DMS53 treated with DMSO at 0.1 percent for 48 hours (cell line): ENCODE measurements around the gene SH3GL1.

Source experiments
- DNase-seq: peaks from one replicate; lab custom pipeline; 2025; ENCODE audit not compliant: unreplicated experiment; lab: John Stamatoyannopoulos, UW

Gene SH3GL1

DNA sequence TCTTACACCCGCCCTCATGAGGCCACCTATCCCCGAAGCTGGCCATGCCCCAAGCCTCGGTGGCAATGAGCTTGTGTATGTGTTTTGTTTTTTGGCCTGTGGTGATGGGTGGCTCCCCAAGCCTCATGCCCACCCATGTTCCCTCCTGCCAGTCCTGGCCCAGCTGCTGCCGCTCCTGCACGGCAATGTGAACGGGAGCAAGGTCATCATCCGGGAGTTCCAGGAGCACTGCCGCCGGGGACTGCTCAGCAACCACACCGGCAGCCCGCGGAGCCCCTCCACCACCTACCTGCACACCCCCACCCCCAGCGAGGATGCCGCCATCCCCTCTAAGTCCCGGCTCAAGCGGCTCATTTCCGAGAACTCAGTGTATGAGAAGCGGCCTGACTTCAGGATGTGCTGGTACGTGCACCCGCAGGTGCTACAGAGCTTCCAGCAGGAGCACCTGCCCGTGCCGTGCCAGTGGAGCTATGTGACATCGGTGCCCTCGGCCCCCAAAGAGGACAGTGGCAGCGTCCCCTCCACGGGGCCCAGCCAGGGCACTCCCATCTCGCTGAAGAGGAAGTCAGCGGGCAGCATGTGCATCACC is 32.7 kb upstream of the SH3GL1 start:
- no peak for DNase-seq

DNA sequence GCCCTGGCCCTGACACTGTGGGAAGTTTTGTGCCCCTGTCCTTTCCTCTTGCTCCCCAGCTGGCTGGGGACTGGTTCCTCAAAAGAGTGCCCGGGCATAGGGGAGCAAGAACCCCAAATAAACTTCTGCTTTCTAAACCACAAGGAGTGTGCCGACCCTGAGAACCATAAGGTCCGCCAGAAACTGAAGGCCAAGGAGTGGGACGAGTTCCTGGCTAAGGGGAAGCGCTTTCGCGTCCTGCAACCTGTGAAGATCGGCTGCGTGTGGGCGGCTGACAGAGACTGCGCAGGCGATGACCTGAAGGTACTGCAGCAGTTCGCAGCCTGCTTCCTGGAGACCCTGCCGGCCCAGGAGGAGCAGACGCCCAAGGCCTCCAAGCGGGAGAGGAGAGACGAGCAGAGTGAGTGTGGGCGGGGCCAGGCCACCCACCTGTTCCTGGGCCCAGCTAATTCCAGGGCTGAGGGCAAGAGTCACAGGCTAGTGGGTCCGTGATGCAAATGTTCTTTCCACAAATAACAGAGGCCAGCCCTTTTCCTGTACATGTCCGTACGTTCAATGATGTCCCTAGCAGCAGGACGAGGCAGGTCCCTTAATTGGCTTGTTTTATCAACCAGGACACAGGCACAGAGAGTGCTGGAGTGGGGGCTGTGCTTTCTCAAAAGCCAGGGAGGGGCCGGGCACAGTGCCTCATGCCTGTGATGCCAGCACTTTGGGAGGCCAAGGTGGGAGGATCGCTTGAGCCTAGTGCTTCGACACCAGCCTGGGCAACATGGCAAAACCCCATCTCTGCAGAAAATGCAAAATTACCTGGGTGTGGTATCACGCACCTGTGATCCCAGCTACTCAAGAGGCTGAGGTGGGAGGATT is 31.7 kb upstream of the SH3GL1 start:
- DNase-seq = no peak

DNA sequence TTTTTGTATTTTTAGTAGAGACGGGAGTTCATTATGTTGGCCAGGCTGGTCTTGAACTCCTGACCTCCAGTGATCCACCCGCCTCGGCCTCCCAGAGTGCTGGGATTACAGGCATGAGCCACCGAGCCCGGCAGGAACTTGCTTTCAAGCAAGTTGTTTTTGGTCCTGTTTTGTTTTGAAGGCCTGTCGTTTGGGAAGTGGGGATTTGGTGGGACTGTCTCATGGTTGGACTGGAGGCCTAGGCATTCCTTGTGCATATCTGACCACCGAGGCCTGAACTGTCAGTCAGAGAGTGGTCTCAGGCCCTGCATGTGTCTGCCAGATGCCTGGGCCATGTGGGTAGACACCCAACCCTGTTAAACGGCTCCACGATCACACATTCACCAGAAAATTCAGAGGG is 30.9 kb upstream of the SH3GL1 start:
- no peak for DNase-seq

DNA sequence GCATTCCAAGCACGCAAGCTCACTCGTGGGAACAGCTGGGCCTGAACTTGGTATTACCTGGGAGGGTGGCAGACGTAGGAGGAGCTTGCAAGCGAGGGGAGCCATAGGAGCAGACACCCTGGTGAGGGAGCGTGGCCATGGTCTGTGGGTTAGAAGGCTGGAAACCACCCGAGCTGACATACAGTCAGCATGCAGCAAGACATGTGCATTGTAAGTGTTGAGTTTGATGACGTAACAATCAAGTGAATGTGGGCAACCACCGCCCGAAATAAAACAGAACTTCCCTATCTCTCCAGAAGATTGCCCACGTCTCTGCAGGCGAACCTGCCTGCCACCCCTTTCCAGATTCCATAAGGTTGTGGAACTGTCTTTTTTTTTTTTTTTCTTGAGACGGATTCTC is 30.4 kb upstream of the SH3GL1 start:
- DNase-seq = no peak

DNA sequence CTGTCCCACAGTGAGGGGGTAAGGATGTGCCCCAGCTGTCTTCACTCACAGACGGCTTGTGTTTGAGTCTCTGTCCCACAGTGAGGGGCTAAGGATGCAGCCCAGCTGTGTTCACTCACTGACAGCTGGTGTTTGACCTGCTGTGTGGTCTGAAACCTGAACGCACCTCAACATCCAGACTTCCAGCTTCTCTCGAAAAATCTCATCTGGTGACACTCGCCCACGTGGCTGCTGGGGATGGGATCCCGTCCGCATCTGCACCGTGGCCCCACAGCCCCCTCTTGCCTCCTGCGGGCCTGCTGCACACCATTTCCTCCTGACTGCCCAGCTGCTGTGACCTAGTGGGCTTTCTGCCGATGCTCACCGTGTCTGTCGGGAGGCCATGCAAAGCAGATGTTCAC is 29.4 kb upstream of the SH3GL1 start:
- no peak for DNase-seq

DNA sequence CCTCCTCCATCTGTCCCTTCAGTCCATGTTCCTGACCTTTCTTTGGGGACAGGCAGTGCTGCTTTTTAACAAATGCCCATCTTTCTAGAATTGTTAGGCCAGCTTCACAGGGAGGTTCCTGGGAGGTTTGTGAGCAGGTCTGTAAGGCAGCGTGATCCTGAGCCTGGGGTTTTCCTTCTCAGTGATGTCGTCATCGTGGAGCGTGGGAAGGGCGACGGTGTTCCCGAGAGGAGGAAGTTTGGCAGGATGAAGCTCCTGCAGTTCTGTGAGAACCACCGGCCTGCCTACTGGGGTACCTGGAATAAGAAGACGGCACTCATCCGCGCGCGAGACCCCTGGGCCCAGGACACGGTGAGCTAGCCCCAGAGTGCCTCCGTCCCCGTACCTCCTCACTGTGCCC is 28.9 kb upstream of the SH3GL1 start:
- no peak for DNase-seq

DNA sequence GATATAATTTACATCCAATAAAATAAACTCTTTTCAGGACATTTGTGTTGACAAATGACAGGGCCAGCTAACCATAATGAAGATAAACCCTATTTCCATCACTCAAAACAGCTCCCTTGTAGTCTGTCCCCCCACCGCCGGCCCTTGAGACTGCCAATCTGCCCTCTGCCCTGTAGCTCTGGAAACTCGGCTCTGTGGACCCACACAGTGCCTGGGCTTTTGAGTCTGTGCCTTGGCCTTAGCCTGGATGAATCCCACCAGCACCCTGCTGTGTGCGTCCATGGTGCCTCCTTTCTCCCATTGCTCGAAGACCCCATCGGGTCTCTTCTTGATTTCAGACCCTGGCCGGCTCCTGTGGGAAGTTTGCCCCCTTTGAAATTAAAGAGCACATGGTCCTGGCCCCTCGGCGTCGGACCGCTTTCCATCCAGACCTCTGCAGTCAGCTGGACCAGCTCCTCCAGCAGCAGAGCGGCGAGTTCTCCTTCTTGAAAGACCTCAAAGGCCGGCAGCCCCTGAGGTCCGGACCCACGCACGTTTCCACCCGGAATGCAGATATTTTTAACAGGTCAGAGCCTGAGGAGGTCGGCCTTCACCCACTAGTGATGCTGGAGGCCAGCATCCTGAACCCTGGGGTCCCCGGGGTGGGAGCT is 28.1 kb upstream of the SH3GL1 start:
- DNase-seq = no peak

DNA sequence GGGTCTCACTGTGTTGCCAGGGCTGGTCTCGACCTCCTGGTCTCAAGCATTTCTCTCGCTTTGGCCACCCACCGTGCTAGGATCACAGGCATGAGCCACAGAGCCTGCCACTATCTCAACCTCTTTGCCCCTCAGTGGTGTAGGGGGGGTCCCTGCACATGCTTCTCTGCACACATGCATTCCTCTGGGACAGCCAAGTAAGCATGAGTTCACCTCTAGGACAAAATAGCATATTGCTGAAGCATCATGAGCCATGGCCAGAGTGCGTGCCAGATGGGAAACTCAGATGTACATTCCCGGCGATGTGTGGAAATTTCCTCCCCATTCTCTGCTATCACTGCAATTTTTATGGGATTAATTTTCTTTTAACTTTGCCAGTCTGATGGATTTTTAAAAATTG is 25.2 kb upstream of the SH3GL1 start:
- DNase-seq = no peak

DNA sequence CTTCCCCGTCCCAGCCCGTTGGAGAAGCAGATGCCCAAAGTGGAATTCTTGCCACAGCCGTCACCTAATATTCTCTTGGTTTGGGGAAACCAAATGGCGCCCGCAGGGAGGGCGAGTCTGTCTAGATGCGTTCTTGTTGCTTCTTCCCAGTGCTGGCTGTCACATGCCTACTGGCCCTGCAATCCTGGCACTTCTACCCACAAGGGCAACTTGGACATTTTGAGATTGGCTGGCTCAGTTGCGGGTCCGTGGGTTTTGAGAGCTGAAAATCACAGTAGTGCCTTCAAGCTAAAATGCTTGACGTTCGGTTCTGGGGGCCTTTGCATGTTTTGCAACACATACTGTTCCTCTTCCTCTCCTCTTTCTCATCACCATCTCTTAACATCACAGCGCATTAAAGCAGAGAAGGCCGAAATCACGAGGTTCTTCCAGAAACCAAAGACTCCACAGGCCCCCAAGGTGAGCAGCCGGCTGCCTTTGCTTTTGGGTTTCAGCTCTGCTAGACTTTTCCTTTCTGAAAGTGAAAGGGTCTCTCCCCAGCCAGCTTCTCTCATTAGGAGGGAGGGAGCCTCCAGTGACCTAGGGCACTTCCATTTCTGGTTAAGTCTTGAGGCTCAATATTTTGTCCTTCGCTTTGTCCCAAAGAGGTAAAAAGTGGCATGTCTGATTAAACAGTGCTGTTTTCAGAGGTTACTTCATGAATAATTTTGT is 23.2 kb upstream of the SH3GL1 start:
- no peak for DNase-seq

DNA sequence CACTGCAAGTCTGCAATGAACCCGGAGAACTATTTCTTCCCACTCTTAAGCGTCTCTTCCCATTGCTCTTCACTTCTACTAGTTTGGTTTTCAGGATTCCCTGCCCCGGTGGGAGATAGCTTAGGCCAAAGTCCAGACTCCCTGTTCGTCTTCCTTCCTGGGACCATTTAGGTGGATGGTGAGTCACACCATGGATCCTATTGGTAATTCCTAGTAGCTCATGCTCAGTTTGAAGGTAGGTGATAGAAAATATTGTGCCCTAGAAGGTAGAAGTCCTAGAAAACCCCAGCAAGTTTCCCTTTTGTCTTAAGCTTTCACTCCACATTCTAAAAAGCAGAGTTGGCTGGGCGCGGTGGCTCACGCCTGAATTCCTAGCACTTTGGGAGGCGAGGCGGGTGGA is 15.9 kb upstream of the SH3GL1 start:
- no peak for DNase-seq

DNA sequence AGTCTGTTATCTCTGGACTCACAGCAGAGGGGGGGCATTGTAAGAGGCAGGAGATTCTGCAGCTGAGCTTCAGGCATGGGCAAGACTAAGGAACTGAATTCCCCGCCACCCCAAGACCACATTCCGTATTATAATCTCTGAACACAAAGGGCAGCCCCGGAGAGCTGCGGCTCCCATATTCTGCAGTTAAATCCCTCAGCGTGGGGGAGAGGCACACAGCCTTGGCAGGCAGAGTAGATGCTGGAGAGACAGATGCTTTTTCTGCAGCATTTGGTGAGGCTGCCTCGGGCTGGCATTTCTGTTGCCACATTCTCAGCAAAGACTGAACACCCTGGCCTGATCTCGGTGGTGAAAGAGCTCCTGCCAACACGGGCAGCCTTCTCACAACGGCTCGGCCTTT is 15.0 kb upstream of the SH3GL1 start:
- no peak for DNase-seq

DNA sequence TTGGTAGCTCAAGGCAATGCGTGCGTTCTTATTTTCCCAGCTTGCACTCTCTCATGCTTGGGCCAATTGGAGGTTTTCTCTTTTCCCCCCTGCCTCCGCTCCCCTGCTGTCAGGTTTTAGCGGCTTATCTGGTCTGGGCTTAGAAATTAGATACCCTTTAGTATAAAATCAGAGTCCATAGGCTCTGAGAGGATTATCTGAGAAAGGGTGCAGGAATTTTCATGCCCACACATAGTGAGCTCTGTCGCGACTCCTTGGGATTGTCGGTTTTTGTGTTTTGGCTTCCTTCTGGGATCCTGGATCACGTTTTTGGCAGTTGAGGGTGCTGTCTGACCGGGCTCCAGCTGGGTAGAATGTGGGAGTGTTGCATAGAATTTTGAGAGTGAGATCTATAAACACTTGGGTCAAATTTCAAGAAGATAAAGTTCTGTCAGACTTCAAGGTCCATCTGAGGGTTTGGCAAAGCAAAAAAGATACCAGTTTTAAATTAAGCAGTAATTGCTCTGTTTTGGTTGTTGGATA is 14.5 kb upstream of the SH3GL1 start:
- DNase-seq = no peak

DNA sequence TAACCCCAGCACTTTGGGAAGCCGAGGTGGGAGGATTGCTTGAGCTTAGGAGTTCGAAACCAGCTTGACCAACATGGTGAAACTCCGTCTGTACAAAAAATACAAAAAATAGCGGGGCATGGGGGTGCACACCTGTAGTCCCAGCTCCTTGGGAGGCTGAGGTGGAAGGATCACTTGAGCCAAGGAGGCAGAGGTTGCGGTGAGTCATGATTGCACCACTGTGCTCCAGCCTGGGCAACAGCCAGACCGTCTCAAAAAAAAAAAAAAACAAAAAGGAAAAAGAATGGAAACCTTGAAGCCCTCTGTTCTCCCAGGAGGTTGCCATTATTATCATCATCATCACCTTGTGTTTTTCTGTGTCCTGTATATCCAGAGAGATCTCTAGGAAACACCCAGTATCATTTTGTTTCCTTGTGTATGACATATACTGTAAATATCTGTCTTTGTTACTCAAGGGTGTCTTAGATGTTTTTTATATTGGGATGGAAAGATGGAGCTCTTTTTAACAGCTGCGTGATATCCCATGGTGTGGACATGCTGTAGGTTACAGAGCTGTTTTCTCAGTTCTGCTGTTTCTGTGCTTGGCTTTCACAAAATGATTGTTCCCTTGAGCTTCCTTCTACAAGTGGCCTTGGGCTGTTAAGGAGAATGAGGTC is 13.9 kb upstream of the SH3GL1 start:
- no peak for DNase-seq

DNA sequence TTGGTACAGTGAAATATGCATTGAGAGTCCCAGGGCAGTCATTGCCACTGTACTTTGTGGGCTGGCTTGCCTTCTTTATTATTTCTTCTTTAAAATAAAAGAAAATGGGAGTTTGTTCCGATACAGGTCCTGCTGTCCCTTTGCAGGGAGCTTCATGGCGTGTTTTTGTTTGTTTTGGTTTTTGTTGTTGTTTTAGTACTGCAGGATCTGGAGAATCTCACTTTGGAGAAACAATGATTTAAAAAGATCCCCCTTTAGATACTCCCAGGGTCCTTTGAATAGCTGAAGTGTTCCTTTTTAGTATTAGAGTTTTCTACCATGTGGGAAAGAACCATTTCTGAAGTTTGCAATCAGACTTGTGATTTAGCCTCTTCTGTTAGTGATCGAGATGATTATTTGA is 13.2 kb upstream of the SH3GL1 start:
- no peak for DNase-seq

DNA sequence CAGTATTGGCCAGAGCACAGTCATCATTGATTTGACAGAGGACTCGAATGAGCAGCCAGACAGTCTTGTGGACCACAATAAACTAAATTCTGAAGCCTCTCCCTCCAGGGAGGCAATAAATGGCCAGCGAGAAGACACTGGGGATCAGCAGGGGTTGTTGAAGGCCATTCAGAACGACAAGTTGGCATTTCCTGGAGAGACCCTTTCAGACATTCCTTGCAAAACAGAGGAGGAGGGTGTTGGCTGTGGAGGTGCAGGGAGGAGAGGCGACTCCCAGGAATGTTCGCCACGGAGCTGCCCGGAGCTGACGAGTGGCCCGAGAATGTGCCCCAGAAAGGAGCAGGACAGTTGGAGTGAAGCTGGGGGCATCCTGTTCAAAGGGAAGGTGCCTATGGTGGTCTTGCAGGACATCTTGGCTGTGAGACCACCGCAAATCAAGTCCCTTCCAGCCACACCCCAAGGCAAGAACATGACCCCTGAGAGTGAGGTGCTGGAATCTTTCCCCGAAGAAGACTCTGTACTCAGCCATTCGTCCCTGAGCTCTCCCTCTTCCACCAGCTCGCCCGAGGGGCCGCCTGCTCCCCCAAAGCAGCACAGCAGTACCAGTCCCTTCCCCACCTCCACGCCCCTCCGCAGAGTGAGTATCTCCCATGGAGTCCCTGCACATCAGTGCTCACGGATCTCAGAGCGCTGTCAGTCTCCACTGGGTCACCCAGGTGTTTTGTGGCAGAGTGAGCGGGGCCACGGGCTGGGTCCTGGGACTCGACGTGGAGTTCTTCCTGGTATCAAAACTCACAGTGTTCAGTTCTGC is 9.0 kb upstream of the SH3GL1 start:
- no peak for DNase-seq

DNA sequence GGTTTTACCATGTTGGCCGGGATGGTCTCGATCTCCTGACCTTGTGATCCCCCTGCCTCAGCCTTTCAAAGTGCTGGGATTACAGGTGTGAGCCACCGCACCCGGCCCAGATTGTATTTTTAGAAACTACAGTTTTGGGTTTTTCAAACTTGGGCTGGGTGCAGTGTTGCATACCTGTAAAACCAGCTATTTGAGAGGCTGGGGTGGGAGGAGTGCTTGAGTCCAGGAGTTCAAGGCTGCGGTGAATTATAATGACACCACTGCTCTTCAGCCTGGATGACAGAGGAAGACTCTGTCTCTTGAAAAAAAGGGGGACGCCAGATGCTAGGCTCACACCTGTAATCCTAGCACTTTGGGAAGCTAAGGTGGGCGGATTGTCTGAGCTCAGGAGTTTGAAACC is 6.3 kb upstream of the SH3GL1 start:
- DNase-seq = no peak

DNA sequence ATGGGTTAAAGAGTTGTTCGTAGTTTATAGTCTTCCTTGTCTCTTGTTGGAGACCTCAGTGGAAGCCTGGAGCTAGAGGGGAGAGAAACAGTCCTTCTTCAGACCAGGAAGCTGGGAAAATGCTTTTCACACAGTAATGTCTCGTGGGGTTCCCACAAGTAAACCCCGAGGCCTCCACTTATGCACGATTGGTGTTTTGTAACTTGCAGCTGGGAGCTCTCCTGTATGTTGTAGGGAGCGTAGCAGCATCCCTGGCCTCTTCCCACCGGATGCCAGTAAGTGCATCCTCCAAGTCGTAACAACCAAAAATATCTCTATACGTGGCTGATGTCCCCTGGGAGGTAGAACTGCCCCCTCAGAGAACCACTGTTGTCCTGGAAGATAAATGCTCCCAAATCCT is 5.6 kb upstream of the SH3GL1 start:
- DNase-seq = no peak

DNA sequence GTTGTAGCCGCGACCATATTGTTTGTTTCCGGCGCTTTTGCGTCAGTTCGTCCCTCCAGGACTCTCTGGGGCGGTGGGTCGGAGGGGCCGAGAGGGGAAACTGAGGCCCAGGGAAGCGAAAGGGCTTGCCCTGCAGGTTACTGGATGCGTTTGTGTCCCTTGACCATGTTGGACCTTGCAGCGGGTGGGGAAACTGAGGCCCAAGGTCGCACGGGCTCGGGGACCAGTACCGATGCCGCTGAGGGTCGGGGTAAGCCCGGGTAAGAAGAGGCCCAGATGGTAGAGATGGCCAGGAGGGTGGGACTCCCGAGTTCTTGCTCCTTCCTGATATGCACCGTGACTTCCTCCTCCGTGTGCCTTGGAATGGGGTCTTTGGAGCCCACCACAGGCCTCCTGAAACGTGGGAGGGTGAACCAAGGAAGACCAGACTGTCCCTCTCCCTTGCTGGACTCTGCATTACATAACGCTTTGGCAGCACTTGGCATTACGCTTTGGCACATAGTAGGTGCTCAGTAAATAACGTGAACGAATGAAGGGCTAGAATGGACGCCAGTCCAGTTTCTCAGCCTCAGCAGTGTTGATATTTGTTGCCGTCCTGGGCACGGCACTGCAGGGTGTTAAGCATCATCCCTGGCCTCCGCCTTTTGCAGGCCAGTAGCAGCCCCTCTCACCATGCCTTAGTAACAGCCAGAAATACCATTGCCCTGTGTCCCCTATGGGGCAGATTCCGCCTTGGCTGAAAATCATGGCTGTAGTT is 2.8 kb upstream of the SH3GL1 start:
- DNase-seq = no peak
